K562 (cell line): ENCODE measurements around the gene TM7SF2. TPM values are rescaled to one million over a fixed set of nuclear protein-coding genes. Genes with fewer than 3 reads are reported as not detected.
A peak's percentile ranks its signal among the peaks of the same experiment; 100 is the strongest.

ENCODE experiments used
- ATAC-seq: fragments of 200-7000 bp; cut with Tn5 transposase; 3 replicates; pipeline ENCODE4 v1.9.1; 2020; ENCODE audit warnings: moderate library complexity
- BruUV-seq: library from RNA; stranded (reverse); fragments of 400-500 nt; replicated peaks from 2 replicates; lab custom pipeline; 2021; lab: Mats Ljungman, UMichigan
- CTCF ChIA-PET: fragments of 300-600 bp; formaldehyde crosslinking; extraction: SDS; loops from one replicate; lab custom pipeline; 2021; ENCODE audit warnings: low intra/inter-chr PET ratio; lab: Yijun Ruan, JAX
- POLR2A ChIA-PET: fragments of 300-600, 350-650 bp; sonication (Branson Sonifier 250); formaldehyde crosslinking; extraction: SDS; loops from one replicate; lab custom pipeline; 2021; ENCODE audit warnings: antibody characterized with exemption, inconsistent platforms; lab: Yijun Ruan, JAX
- DNase-seq, 4 experiments: peaks; one replicate each; pipeline versions ENCODE4 v3.0.0 to v3.0.0-alpha.2; 2011 to 2018; ENCODE audit warnings: low spot score in 3 of 4, mixed read lengths in 3 of 4; ENCODE audit errors: extremely low read depth in 1 of 4
- FAIRE-seq: peaks from 2 replicates; lab custom pipeline; 2011; peaks lifted over from hg19 to GRCh38; lab: Jason Lieb, UNC
- H2AFZ ChIP-seq: 2 replicates; pipeline ENCODE4 v1.6.0; 2011; ENCODE audit warnings: low read depth, low read length, control low read depth, inconsistent platforms
- H3K27ac ChIP-seq: fragments of 200-600 bp; 3 replicates; pipeline ENCODE4 v1.8.0; 2011; ENCODE audit warnings: low read depth, mild to moderate bottlenecking, control low read depth, inconsistent platforms, low read length, moderate library complexity, mixed read lengths; ENCODE audit errors: extremely low read depth
- H3K27me3 ChIP-seq, 2 experiments: fragments of 300-600 bp in 1 of 2; 2 replicates in 1 of 2; 3 replicates in 1 of 2; pipeline versions ENCODE4 v1.6.0 to v1.8.0; 2011; ENCODE audit warnings: inconsistent platforms in 2 of 2, low read length in 2 of 2, mild to moderate bottlenecking in 1 of 2, mixed read lengths in 1 of 2, moderate library complexity in 1 of 2; ENCODE audit not compliant: control insufficient read depth in 2 of 2, insufficient read depth in 2 of 2
- H3K36me3 ChIP-seq: fragments of 300-600 bp; 3 replicates; pipeline ENCODE4 v1.8.0; 2011; ENCODE audit warnings: mild to moderate bottlenecking, low read length, inconsistent platforms; ENCODE audit not compliant: control insufficient read depth, insufficient read depth
- H3K4me1 ChIP-seq, 2 experiments: fragments of 200-600 bp in 1 of 2; replicated peaks in 1 of 2; 2 replicates in 1 of 2; 3 replicates in 1 of 2; pipeline versions ENCODE4 v1.5.1 to v1.8.0; 2011; ENCODE audit warnings: inconsistent platforms in 2 of 2, low read length in 2 of 2, mild to moderate bottlenecking in 1 of 2, mixed read lengths in 1 of 2, moderate library complexity in 1 of 2; ENCODE audit not compliant: control insufficient read depth in 2 of 2, insufficient read depth in 2 of 2
- H3K4me2 ChIP-seq: 2 replicates; pipeline ENCODE4 v1.6.1; 2011; ENCODE audit warnings: low read length, control low read depth, inconsistent platforms, mixed read lengths; ENCODE audit not compliant: insufficient read depth
- H3K4me3 ChIP-seq: fragments of 200-600 bp; sonication (generic), shearing (Covaris generic); 2 replicates; pipeline ENCODE4 v1.5.1; 2016; ENCODE audit warnings: control low read depth, inconsistent platforms
- H3K79me2 ChIP-seq: fragments of 200-600 bp; 3 replicates; pipeline ENCODE4 v1.8.0; 2011; ENCODE audit warnings: low read length, inconsistent platforms; ENCODE audit not compliant: control insufficient read depth, insufficient read depth
- H3K9ac ChIP-seq, 2 experiments: 2 replicates each; pipeline versions ENCODE4 v1.6.0 to v1.6.1; 2011; ENCODE audit warnings: low read depth in 2 of 2, low read length in 2 of 2, control low read depth in 1 of 2, inconsistent platforms in 1 of 2, mild to moderate bottlenecking in 1 of 2, mixed read lengths in 1 of 2; ENCODE audit not compliant: insufficient read depth in 1 of 2
- H3K9me1 ChIP-seq: one replicate; pipeline ENCODE4 v1.6.0; 2011; ENCODE audit warnings: inconsistent platforms, mild to moderate bottlenecking, low read length, moderate library complexity; ENCODE audit not compliant: control insufficient read depth, insufficient read depth
- H3K9me3 ChIP-seq: replicated peaks from 2 replicates; pipeline ENCODE4 v1.5.1; 2011; ENCODE audit warnings: low read depth, low read length, inconsistent platforms; ENCODE audit not compliant: control insufficient read depth, insufficient read depth
- H4K20me1 ChIP-seq: replicated peaks from 2 replicates; pipeline ENCODE4 v1.6.1; 2011; ENCODE audit warnings: low read length, inconsistent platforms, mixed read lengths; ENCODE audit not compliant: control insufficient read depth, insufficient read depth
- E4F1 ChIP-seq: fragments of 250-450 bp; sonication (Bioruptor Pico); IDR thresholded peaks from 2 replicates; pipeline ENCODE4 v1.5.0; 2021; ENCODE audit warnings: mild to moderate bottlenecking, borderline replicate concordance
- ETV5 ChIP-seq: sonication (generic); formaldehyde crosslinking; IDR thresholded peaks from 2 replicates; pipeline ENCODE4 v1.4.0; 2020; ENCODE audit warnings: low read depth, mild to moderate bottlenecking, missing genetic modification reagents
- FOS ChIP-seq: IDR thresholded peaks from 3 replicates; pipeline ENCODE4 v1.6.1; 2011; ENCODE audit not compliant: insufficient read length; ENCODE audit errors: extremely low read depth
- MITF ChIP-seq: IDR thresholded peaks from 2 replicates; pipeline ENCODE4 v1.6.1; 2014; ENCODE audit warnings: antibody characterized with exemption
- PREB ChIP-seq: sonication (generic); formaldehyde crosslinking; IDR thresholded peaks from 2 replicates; pipeline ENCODE4 v1.8.1; 2023; ENCODE audit warnings: mild to moderate bottlenecking, missing genetic modification reagents
- ZBTB8A ChIP-seq: fragments of 450-650 bp; IDR thresholded peaks from 2 replicates; pipeline ENCODE4 v1.6.1; 2018; ENCODE audit warnings: mild to moderate bottlenecking, moderate library complexity; ENCODE audit not compliant: partially characterized antibody
- ZNF717 ChIP-seq: fragments of 250-450 bp; sonication (Bioruptor Pico); IDR thresholded peaks from 2 replicates; pipeline ENCODE4 v1.5.0; 2021
- WGBS: fragments of 100-300 bp; shearing (Covaris generic); methylation state at CpG from one replicate; pipeline ENCODE4 v1.1.6; 2016; ENCODE audit warnings: low coverage, mixed read lengths; ENCODE audit not compliant: insufficient coverage; ENCODE audit errors: missing lambda C conversion rate; 5-methylcytosine and 5-hydroxymethylcytosine counted together
- in situ Hi-C: fragments of 300-500 bp; cut with MboI; formaldehyde crosslinking; loops from 4 replicates; pipeline ENCODE4 v1.15.0; 2018; ENCODE audit warnings: inconsistent platforms, mixed read lengths
- intact Hi-C: fragments of 100-400 bp; cut with micrococcal nuclease; formaldehyde crosslinking; loops from 2 replicates; pipeline ENCODE4 v1.14.2; 2022
- polyA plus RNA-seq, 8 experiments: library from polyadenylated mRNA; depleted of rRNA in 4 of 8; stranded (reverse) in 5 of 8; unstranded in 3 of 8; fragments of >200 nt; fragmentation: Nextera tagmentation in 2 of 8; fragmentation: Illumina TruSeq in 1 of 8; extraction: Ambion mirVana in 2 of 8; extraction: Trizol in 1 of 8; gene quantifications; 2 replicates each; pipeline versions ENCODE4 v1.2.1 to v1.2.3, GENCODE V29; 2011 to 2014; ENCODE audit warnings: inconsistent platforms in 1 of 8, missing spikeins in 1 of 8
- total RNA-seq, 7 experiments: library from RNA; depleted of rRNA in 6 of 7; stranded (reverse); fragments of >200 nt in 6 of 7; fragmentation: Illumina TruSeq in 2 of 7; extraction: Trizol in 2 of 7; gene quantifications; 2 replicates each; pipeline versions ENCODE4 v1.2.1 to v1.2.3, GENCODE V29; 2011 to 2021; ENCODE audit warnings: low replicate concordance in 1 of 7

Gene TM7SF2
- total and polyA plus RNA-seq, 9 of the 15 experiments (the other 6 are each of a cell fraction or from before 2014, with no cell fraction given): 1.2 to 22.0 (median 14.3) TPM

- no peak for TF ChIP-seq MITF
- TF ChIP-seq ZBTB8A: no peak
- no peak for TF ChIP-seq E4F1 (CRISPR knock-in tag)
Measured at GRCh38 chr11:65066805-65067291, 44.8 kb upstream of the TM7SF2 start (continued).

- intact Hi-C loops: no loop called here
- WGBS: 73% methylated on average over 10 of the region's 10 CpGs
- ChIA-PET POLR2A (interaction anchor here (0.6 kb wide), 1 partner anchor 14 kb away, joined by 4 read pairs; no protein-coding TSS in a partner anchor), CTCF (no interaction called here)
- Histone ChIP-seq H3K4me2 (no peak overlapping the region), H3K27ac (no peak overlapping the region), H4K20me1 (no peaks in the 10 kb centered on the region), H3K9ac (peak overlapping the region in 1 of 2 experiments; percentile 90; a peak in 2 of 4 replicates), H3K4me3 (no peak overlapping the region), H3K36me3 (no peaks in the 10 kb centered on the region), H3K4me1 (peaks cover 8 to 20% of the 10 kb centered on the region in 2 experiments), H3K79me2 (no peaks in the 10 kb centered on the region)
- no TSS peak for BruUV-seq
- DNase-seq (no peak), FAIRE-seq (no peak)
- no peak for TF ChIP-seq ZNF717 (CRISPR knock-in tag)
- TF ChIP-seq ETV5 (CRISPR knock-in tag): no peak
- TF ChIP-seq FOS: no peak
- no peak for TF ChIP-seq PREB (CRISPR knock-in tag)
- TF ChIP-seq, all 486 proteins: peak for 0
- H3K9me3 ChIP-seq: no peaks in the 10 kb centered on the region
- H3K9me1 ChIP-seq: peaks cover 2% of the 10 kb centered on the region
- no peak for ATAC-seq
- in situ Hi-C loops: no loop called here
- no peaks in the 10 kb centered on the region for H3K27me3 ChIP-seq
- no peak overlapping the region for H2AFZ ChIP-seq
Measured at GRCh38 chr11:65067446-65067845, 44.2 kb upstream of the TM7SF2 start.
